Measurements from ENCODE around the gene ATP23.

ATP23 gene, protein sequence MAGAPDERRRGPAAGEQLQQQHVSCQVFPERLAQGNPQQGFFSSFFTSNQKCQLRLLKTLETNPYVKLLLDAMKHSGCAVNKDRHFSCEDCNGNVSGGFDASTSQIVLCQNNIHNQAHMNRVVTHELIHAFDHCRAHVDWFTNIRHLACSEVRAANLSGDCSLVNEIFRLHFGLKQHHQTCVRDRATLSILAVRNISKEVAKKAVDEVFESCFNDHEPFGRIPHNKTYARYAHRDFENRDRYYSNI

DNA sequence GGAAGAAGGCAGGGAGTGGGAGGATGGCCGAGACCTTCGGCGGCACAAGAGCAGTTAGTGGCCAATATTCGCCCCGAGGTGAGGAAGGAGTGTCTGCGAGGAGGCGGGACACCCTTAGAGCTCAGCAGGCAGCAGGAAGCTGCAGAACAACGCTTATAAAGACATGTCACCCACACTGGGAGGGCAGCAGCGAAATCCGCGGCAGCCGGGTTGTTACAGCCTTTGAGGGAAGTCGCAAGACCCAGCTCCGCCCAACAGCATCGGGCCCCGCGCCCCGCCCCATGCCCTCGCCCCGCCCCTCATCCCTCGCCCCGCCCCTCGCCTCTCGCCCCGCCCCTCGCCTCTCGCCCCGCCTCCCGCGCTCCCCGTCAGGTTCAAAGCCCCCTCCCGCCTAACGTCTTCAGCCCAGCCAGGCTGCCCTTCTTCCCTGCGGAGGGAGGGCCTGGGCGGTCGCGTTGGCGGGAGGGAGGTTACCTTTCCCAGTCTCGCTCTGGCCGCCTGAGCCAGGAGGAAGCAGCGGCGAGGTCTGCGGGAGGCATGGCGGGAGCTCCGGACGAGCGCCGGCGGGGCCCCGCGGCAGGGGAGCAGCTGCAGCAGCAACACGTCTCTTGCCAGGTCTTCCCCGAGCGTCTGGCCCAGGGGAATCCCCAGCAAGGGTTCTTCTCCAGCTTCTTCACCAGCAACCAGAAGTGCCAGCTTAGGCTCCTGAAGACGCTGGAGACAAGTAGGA, at the start of gene ATP23:
Gene ATP23 (plus strand): TSS at position 403 of the 730 bp plus-strand sequence. CDS start 135 bp downstream, at position 538.
- H3K4me3 ChIP-seq (ENCODE audit: low read depth, low read length) = peak within 1 kb of the TSS; percentile 76
- TF ChIP-seq CTCF (IDR thresholded peaks at IDR 0.05; ENCODE audit: low read depth, low read length) = no peak

DNA sequence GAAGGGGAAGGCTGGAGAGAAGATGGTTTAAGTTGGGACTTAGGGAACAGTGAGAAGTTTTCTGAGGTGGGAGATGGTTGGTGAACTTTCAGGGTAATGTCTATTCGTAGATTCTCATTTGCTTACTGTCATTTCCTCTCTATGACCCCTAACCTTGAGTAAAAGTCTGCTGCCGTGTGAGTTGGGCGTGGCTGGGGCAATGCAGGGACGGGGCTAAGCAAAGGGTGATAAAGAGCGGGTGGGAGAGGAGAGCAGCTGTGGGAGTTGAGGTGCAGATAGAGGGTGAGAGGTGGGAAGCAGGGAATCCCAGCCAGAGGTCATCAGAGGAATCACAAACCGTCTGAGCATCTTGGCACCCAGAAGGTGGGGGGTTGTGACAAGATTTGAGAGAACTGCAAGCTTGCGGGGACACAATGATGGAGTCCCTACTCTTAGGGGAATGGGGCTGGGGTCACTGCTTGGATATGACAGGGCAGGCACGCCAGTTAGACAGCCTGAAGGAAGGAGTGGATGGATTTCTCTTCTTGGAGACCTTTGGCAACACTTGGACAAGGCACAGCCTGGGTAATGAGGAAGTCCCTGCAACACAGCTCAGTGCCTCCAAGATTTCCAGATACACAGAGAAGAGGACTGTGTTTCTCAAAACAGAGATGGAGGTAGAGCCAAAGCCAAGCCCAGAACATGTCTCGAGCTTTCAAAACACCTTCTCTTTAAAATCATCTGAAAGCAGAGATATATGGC, 49.0 kb upstream of the ATP23 start:
- H3K4me3 ChIP-seq (ENCODE audit: low read depth, low read length) = no peak overlapping the region
- no peak for TF ChIP-seq CTCF (IDR thresholded peaks at IDR 0.05; ENCODE audit: low read depth, low read length)

GRCh38 chr12:57893431-57894353, 47.7 kb upstream of the ATP23 start:
- H3K4me3 ChIP-seq (ENCODE audit: low read depth, low read length) = peak overlapping the region; percentile 17
- no peak for TF ChIP-seq CTCF (IDR thresholded peaks at IDR 0.05; ENCODE audit: low read depth, low read length)

DNA sequence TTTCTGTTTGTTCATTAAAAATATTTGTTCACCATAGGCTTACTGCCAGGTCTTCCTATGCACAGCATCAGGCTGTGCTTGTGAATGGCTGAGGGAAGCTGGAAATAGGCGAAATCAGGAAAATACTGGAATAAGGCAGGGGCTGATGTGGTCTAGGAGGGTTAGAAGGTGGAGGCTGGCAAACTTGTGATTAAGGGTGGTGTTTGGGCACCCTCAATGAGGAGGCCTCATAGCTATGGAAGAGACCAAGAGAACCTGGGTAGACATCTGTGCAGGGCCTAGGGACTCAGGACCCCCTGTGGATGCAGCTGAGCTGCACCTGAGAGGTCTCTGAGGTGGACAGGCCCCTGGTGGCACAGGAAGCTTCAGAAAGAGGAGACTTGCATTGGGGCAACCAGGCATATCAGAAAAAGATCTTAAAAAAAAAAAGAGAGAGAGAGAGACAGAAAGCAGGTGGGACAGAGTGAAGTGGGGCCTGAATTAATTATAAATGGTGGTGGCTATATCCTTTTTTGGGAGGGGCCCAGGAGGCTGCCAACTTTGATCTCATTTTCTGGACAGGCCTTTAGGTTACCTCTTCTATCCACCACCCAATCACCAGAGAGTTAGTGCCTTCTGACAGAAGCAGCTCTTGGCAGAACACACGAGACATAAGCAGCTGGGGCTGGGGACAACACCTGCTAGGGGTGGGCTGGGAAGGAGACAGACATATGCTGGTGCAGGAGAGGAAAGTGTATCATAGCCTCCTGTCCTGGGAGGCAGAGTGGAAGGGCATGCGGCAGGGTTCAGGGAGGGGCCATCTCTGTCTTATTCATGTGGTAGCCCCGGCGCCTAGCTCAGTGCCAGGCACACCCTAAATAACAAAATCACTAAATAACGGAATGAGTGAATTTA, 46.7 kb upstream of the ATP23 start:
- H3K4me3 ChIP-seq (ENCODE audit: low read depth, low read length) = peak overlapping the region; percentile 17
- TF ChIP-seq CTCF (IDR thresholded peaks at IDR 0.05; ENCODE audit: low read depth, low read length) = no peak

DNA sequence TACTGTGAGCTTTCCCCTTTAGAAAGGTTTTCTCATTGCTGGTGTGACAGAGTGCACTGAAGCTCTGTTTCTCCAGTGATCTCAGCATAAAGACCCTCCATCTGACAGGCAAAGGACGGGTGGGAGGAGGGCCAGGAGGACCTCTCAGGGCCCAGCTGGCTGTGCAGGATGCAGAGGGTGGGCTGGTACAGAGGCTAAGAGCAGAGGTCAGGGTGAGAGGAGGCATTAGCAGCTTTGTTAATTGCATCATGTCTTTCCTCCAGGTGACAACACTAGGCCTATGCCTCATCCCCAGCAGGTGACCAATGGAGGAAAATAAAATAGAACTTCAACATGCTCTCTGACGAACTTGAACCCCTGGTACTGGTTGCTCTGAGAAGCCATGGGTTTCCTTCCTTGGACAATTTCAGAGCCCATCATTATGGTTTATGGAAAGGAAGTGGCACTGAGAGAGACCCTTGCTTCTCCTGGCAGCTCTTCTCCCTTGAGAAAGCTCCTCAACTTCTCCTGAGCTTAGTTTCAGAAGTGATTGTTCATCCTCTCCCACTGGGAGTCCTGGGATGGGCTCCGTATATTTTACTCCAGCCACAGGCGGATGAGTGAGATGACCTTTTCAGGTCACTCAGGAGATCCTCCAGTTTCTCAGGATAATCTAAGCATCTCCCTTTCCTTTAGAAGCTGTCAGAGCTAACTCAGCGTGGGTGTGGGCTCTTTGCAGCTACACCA, 45.8 kb upstream of the ATP23 start:
- peak overlapping the region; percentile 53 for H3K4me3 ChIP-seq (ENCODE audit: low read depth, low read length)
- TF ChIP-seq CTCF (IDR thresholded peaks at IDR 0.05; ENCODE audit: low read depth, low read length) = no peak

DNA sequence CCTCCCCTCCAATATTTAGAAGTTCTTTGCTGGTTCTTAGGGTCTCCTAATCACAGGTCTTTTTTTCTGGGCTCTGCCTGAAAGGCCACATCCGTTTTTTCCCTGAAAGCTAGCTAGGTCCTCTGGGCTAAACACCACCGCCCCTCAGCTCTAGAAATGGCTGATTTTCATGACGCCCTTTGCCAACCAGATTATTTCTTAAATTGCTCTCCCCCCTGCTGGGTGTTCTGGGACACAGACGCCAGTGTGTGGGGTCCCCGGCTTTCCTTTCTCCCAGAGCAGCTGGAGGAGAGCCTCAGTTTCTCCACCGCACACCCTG, 45.3 kb upstream of the ATP23 start:
- TF ChIP-seq CTCF (IDR thresholded peaks at IDR 0.05; ENCODE audit: low read depth, low read length) = no peak
- peak overlapping the region; percentile 53 for H3K4me3 ChIP-seq (ENCODE audit: low read depth, low read length)

All from WI38 (cell line).